Measurements from ENCODE around the gene LRP1.

Gene LRP1

GRCh38 chr12:57134949-57135348, 6.7 kb downstream of the LRP1 start:
- no peak for DNase-seq (ENCODE audit: low read depth in 3 of 3)

- DNase-seq (ENCODE audit: low read depth in 3 of 3), result no peak
Measured at GRCh38 chr12:57135527-57136326, 7.4 kb downstream of the LRP1 start.

GRCh38 chr12:57138526-57139272, 10.4 kb downstream of the LRP1 start:
- no peak for DNase-seq (ENCODE audit: low read depth in 3 of 3)

- DNase-seq (ENCODE audit: low read depth in 3 of 3), result no peak
Measured at GRCh38 chr12:57139796-57140649, 11.7 kb downstream of the LRP1 start.

- no peak for DNase-seq (ENCODE audit: low read depth in 3 of 3)
Measured at GRCh38 chr12:57141249-57141648, 13.0 kb downstream of the LRP1 start.

- DNase-seq (ENCODE audit: low read depth in 3 of 3), result no peak
Measured at GRCh38 chr12:57142121-57142520, 13.8 kb downstream of the LRP1 start.

GRCh38 chr12:57142727-57143126, 14.4 kb downstream of the LRP1 start:
- DNase-seq (ENCODE audit: low read depth in 3 of 3), result no peak

GRCh38 chr12:57143454-57143853, 15.2 kb downstream of the LRP1 start:
- DNase-seq (ENCODE audit: low read depth in 3 of 3), result no peak

- DNase-seq (ENCODE audit: low read depth in 3 of 3), result no peak
Measured at GRCh38 chr12:57145460-57146059, 17.3 kb downstream of the LRP1 start.

GRCh38 chr12:57146092-57146491, 17.8 kb downstream of the LRP1 start:
- DNase-seq (ENCODE audit: low read depth in 3 of 3), result no peak

- no peak for DNase-seq (ENCODE audit: low read depth in 3 of 3)
Measured at GRCh38 chr12:57146961-57147944, 19.0 kb downstream of the LRP1 start, which contains the start of gene LRP1-AS. Gene LRP1-AS, minus strand, starts transcription at chr12:57147619.

- DNase-seq (ENCODE audit: low read depth in 3 of 3), result no peak
Measured at GRCh38 chr12:57148469-57149244, 20.4 kb downstream of the LRP1 start.

- DNase-seq (ENCODE audit: low read depth in 3 of 3), result no peak
Measured at GRCh38 chr12:57149245-57149900, 21.1 kb downstream of the LRP1 start.

- no peak for DNase-seq (ENCODE audit: low read depth in 3 of 3)
Measured at GRCh38 chr12:57150400-57151000, 22.2 kb downstream of the LRP1 start.

- DNase-seq (ENCODE audit: low read depth in 3 of 3), result no peak
Measured at GRCh38 chr12:57151741-57152630, 23.7 kb downstream of the LRP1 start.

- DNase-seq (ENCODE audit: low read depth in 3 of 3), result no peak
Measured at GRCh38 chr12:57152639-57153038, 24.4 kb downstream of the LRP1 start.

- DNase-seq (ENCODE audit: low read depth in 3 of 3), result no peak
Measured at GRCh38 chr12:57153415-57153997, 25.2 kb downstream of the LRP1 start.
